Hepatocyte (in vitro differentiated cells): ENCODE data around the gene ARPP21.

ENCODE experiments used
- EZH2 ChIP-seq: fragments of 200-600 bp; sonication (generic); IDR thresholded peaks from 2 replicates; pipeline ENCODE4 v1.6.1; 2016; ENCODE audit warnings: antibody characterized with exemption, mild to moderate bottlenecking, borderline replicate concordance
- TF ChIP-seq, protein P1 (sequence below): fragments of 200-600 bp; sonication (generic); IDR thresholded peaks from 2 replicates; pipeline ENCODE4 v1.5.1; 2016; ENCODE audit warnings: antibody characterized with exemption, mild to moderate bottlenecking; ENCODE audit not compliant: poor library complexity

DNA sequence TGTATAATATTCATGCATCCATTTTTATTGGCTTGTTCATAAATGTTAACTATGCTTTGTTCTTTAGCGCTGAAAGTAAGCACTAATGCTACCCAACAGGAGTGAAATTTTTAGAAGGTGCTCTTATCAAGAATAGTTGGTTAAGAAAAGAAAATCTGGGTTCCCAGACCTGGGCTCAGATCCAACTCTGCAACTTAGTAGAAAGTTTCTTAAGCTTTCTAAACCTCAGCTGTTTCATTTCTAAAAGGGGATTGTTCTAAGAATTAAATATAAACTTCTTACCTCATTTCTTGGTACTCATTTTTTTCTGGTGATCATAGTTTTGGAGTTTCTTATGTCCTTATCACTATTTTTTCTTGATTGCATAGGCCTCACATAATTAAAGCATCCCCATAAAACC is 12.1 kb downstream of the ARPP21 start:
- TF ChIP-seq, protein P1, sequence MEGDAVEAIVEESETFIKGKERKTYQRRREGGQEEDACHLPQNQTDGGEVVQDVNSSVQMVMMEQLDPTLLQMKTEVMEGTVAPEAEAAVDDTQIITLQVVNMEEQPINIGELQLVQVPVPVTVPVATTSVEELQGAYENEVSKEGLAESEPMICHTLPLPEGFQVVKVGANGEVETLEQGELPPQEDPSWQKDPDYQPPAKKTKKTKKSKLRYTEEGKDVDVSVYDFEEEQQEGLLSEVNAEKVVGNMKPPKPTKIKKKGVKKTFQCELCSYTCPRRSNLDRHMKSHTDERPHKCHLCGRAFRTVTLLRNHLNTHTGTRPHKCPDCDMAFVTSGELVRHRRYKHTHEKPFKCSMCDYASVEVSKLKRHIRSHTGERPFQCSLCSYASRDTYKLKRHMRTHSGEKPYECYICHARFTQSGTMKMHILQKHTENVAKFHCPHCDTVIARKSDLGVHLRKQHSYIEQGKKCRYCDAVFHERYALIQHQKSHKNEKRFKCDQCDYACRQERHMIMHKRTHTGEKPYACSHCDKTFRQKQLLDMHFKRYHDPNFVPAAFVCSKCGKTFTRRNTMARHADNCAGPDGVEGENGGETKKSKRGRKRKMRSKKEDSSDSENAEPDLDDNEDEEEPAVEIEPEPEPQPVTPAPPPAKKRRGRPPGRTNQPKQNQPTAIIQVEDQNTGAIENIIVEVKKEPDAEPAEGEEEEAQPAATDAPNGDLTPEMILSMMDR, result no peak
- no peak for TF ChIP-seq EZH2
